Loucy (cell line): ENCODE data around the gene PARVA.

Experiments used
- H2AFZ ChIP-seq: fragments of 200-600 bp; sonication (generic); 2 replicates; pipeline ENCODE4 v1.6.0; 2016; ENCODE audit warnings: antibody characterized with exemption, mild to moderate bottlenecking, low read length, moderate library complexity
- H3F3A ChIP-seq: fragments of 200-600 bp; 2 replicates; pipeline ENCODE4 v1.6.0; 2016; ENCODE audit warnings: antibody characterized with exemption, low read depth, mild to moderate bottlenecking
- H3K27me3 ChIP-seq: fragments of 200-600 bp; sonication (generic); 2 replicates; pipeline ENCODE4 v1.6.1; 2014; ENCODE audit warnings: low read length, mild to moderate bottlenecking; ENCODE audit not compliant: insufficient read depth, poor library complexity, severe bottlenecking
- H3K36me3 ChIP-seq: fragments of 200-600 bp; sonication (generic); 2 replicates; pipeline ENCODE4 v1.6.1; 2016; ENCODE audit warnings: low read length; ENCODE audit not compliant: insufficient read depth
- H3K4me1 ChIP-seq: fragments of 200-600 bp; sonication (generic); 2 replicates; pipeline ENCODE4 v1.5.1; 2014; ENCODE audit warnings: low read length, mild to moderate bottlenecking; ENCODE audit not compliant: insufficient read depth, poor library complexity, severe bottlenecking
- H3K4me2 ChIP-seq: fragments of 200-600 bp; sonication (generic); 2 replicates; pipeline ENCODE4 v1.6.0; 2014; ENCODE audit warnings: antibody characterized with exemption, low read length, low read depth, mild to moderate bottlenecking; ENCODE audit not compliant: poor library complexity, severe bottlenecking
- H3K4me3 ChIP-seq: fragments of 200-600 bp; sonication (generic); 2 replicates; pipeline ENCODE4 v1.5.1; 2014; ENCODE audit warnings: low read length, mild to moderate bottlenecking, mixed read lengths; ENCODE audit not compliant: poor library complexity, severe bottlenecking
- H3K79me2 ChIP-seq: fragments of 200-600 bp; sonication (generic); 2 replicates; pipeline ENCODE4 v1.6.1; 2014; ENCODE audit warnings: low read length; ENCODE audit not compliant: insufficient read depth
- H3K9ac ChIP-seq: fragments of 200-600 bp; sonication (generic); 2 replicates; pipeline ENCODE4 v1.6.0; 2014; ENCODE audit warnings: mild to moderate bottlenecking, low read depth, low read length, moderate library complexity; ENCODE audit not compliant: poor library complexity, severe bottlenecking
- H3K9me2 ChIP-seq: fragments of 200-600 bp; sonication (generic); replicated peaks from 2 replicates; pipeline ENCODE4 v1.6.1; 2016; ENCODE audit warnings: low read depth, low read length, mixed read lengths
- H3K9me3 ChIP-seq: fragments of 200-600 bp; sonication (generic); 2 replicates; pipeline ENCODE4 v1.6.1; 2014; ENCODE audit warnings: mild to moderate bottlenecking, antibody characterized with exemption, low read length, low read depth; ENCODE audit not compliant: insufficient read depth
- H4K20me1 ChIP-seq: fragments of 200-600 bp; sonication (generic); 2 replicates; pipeline ENCODE4 v1.6.0; 2014; ENCODE audit warnings: antibody characterized with exemption, low read length, mild to moderate bottlenecking; ENCODE audit not compliant: insufficient read depth, poor library complexity, severe bottlenecking
- EZH2phosphoT487 ChIP-seq: fragments of 200-600 bp; IDR thresholded peaks from 2 replicates; pipeline ENCODE4 v1.6.1; 2018; ENCODE audit warnings: antibody characterized with exemption, mild to moderate bottlenecking, moderate library complexity, borderline replicate concordance
- TF ChIP-seq, protein P1 (sequence below): fragments of 200-600 bp; sonication (generic); conservative IDR thresholded peaks from 2 replicates; pipeline ENCODE4 v1.5.1; 2014; ENCODE audit warnings: mild to moderate bottlenecking, antibody characterized with exemption, low read length

Gene PARVA

GRCh38 chr11:12417691-12418611 is 40.6 kb downstream of the PARVA start:
- Histone ChIP-seq H3K9me2 (no peaks in the 10 kb centered on the region), H4K20me1 (no peaks in the 10 kb centered on the region), H3K9me3 (no peaks in the 10 kb centered on the region), H3K9ac (no peak overlapping the region), H3K36me3 (no peaks in the 10 kb centered on the region), H3K4me1 (no peaks in the 10 kb centered on the region), H3K79me2 (no peaks in the 10 kb centered on the region), H2AFZ (no peak overlapping the region), H3K27me3 (no peaks in the 10 kb centered on the region), H3K4me3 (no peak overlapping the region), H3K4me2 (no peak overlapping the region), H3F3A (no peaks in the 10 kb centered on the region)
- TF ChIP-seq EZH2phosphoT487, result no peak
- TF ChIP-seq, protein P1, sequence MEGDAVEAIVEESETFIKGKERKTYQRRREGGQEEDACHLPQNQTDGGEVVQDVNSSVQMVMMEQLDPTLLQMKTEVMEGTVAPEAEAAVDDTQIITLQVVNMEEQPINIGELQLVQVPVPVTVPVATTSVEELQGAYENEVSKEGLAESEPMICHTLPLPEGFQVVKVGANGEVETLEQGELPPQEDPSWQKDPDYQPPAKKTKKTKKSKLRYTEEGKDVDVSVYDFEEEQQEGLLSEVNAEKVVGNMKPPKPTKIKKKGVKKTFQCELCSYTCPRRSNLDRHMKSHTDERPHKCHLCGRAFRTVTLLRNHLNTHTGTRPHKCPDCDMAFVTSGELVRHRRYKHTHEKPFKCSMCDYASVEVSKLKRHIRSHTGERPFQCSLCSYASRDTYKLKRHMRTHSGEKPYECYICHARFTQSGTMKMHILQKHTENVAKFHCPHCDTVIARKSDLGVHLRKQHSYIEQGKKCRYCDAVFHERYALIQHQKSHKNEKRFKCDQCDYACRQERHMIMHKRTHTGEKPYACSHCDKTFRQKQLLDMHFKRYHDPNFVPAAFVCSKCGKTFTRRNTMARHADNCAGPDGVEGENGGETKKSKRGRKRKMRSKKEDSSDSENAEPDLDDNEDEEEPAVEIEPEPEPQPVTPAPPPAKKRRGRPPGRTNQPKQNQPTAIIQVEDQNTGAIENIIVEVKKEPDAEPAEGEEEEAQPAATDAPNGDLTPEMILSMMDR, result no peak

DNA sequence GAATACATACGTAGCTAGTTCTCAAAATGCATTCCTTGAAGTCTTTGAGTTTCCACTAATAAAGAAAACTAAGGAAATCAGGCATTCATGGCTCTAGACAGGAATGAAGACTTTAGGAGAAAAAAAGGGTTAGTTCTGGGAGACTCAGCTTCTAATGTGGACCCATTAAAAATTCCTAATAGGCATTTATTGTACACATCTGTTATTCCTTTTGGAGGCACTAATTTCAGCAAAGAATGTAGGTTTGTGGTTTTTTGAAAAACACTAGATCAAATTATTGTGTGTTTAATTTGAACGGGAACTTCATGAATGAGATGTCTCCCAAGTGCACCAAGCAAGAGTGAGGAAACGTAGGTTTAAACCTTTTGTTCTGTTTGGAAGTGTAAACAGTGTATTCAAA is 42.7 kb downstream of the PARVA start:
- no peak overlapping the region for H3K4me3 ChIP-seq
- H3K4me2 ChIP-seq, result no peak overlapping the region
- H3K36me3 ChIP-seq, result no peaks in the 10 kb centered on the region
- no peaks in the 10 kb centered on the region for H3K9me2 ChIP-seq
- no peaks in the 10 kb centered on the region for H4K20me1 ChIP-seq
- H3K9me3 ChIP-seq, result no peaks in the 10 kb centered on the region
- no peak overlapping the region for H2AFZ ChIP-seq
- H3K27me3 ChIP-seq, result no peaks in the 10 kb centered on the region
- H3K9ac ChIP-seq, result no peak overlapping the region
- H3F3A ChIP-seq, result no peaks in the 10 kb centered on the region
- no peaks in the 10 kb centered on the region for H3K4me1 ChIP-seq
- no peak for TF ChIP-seq EZH2phosphoT487
- no peaks in the 10 kb centered on the region for H3K79me2 ChIP-seq

- Histone ChIP-seq H3K9me3 (no peaks in the 10 kb centered on the region), H3K4me3 (no peak overlapping the region), H3K4me2 (no peak overlapping the region), H3K27me3 (no peaks in the 10 kb centered on the region), H3K9ac (no peak overlapping the region), H3F3A (no peaks in the 10 kb centered on the region), H2AFZ (no peak overlapping the region), H3K9me2 (no peaks in the 10 kb centered on the region), H3K36me3 (no peaks in the 10 kb centered on the region), H4K20me1 (no peaks in the 10 kb centered on the region), H3K4me1 (no peaks in the 10 kb centered on the region), H3K79me2 (no peaks in the 10 kb centered on the region)
- TF ChIP-seq EZH2phosphoT487, result no peak
- TF ChIP-seq, protein P1, result no peak
Observed at GRCh38 chr11:12420706-12421105, 43.3 kb downstream of the PARVA start.
